PC-3 (cell line): Measurements from ENCODE around the gene CAMTA1. TPM values are rescaled to one million over a fixed set of nuclear protein-coding genes. Genes with fewer than 3 reads are reported as not detected.

ENCODE experiments used
- ATAC-seq: fragments of 200-7000 bp; cut with Tn5 transposase; 2 replicates; pipeline ENCODE4 v1.9.1; 2020; ENCODE audit warnings: mild to moderate bottlenecking, moderate library complexity
- BruUV-seq: library from RNA; stranded (reverse); fragments of 400-500 nt; replicated peaks from 2 replicates; lab custom pipeline; 2021; lab: Mats Ljungman, UMichigan
- CTCF ChIA-PET: fragments of 300-600 bp; sonication (Branson Sonifier 250); formaldehyde crosslinking; loops from one replicate; lab custom pipeline; 2022; ENCODE audit warnings: antibody characterized with exemption; lab: Charles Lee
- POLR2A ChIA-PET: fragments of 300-600 bp; sonication (Branson Sonifier 250); formaldehyde crosslinking; loops from one replicate; lab custom pipeline; 2022; ENCODE audit warnings: antibody characterized with exemption; ENCODE audit not compliant: unreplicated experiment; lab: Charles Lee
- DNase-seq: peaks from one replicate; pipeline ENCODE4 v3.0.0-alpha.2; 2015
- H2AFZ ChIP-seq: fragments of 300-600 bp; sonication (generic); 2 replicates; pipeline ENCODE4 v1.6.0; 2016; ENCODE audit warnings: antibody characterized with exemption, low read length
- H3F3A ChIP-seq: fragments of 300-600 bp; sonication (generic); one replicate; pipeline ENCODE4 v1.6.0; 2017; ENCODE audit warnings: antibody characterized with exemption, low read length, control low read depth, mild to moderate bottlenecking; ENCODE audit not compliant: unreplicated experiment
- H3K27ac ChIP-seq: fragments of 300-600 bp; sonication (generic); 2 replicates; pipeline ENCODE4 v1.5.1; 2016; ENCODE audit warnings: mild to moderate bottlenecking, low read length
- H3K27me3 ChIP-seq: fragments of 300-600 bp; sonication (generic); 2 replicates; pipeline ENCODE4 v1.6.1; 2016; ENCODE audit warnings: low read length, mixed read lengths
- H3K36me3 ChIP-seq: fragments of 300-600 bp; sonication (generic); 2 replicates; pipeline ENCODE4 v1.6.1; 2016; ENCODE audit warnings: low read depth, mixed run types, low read length, mixed read lengths
- H3K4me1 ChIP-seq: fragments of 300-600 bp; sonication (generic); 2 replicates; pipeline ENCODE4 v1.5.1; 2016; ENCODE audit warnings: low read length; ENCODE audit not compliant: insufficient read depth
- H3K4me2 ChIP-seq: fragments of 300-600 bp; sonication (generic); 2 replicates; pipeline ENCODE4 v1.6.0; 2016; ENCODE audit warnings: low read length
- H3K4me3 ChIP-seq: fragments of 300-600 bp; sonication (generic); 2 replicates; pipeline ENCODE4 v1.5.1; 2016; ENCODE audit warnings: mild to moderate bottlenecking, low read length, mixed read lengths
- H3K79me2 ChIP-seq: fragments of 300-600 bp; sonication (generic); 2 replicates; pipeline ENCODE4 v1.6.1; 2017; ENCODE audit warnings: low read length, mixed read lengths
- H3K9ac ChIP-seq: fragments of 300-600 bp; sonication (generic); 2 replicates; pipeline ENCODE4 v1.6.0; 2016; ENCODE audit warnings: mild to moderate bottlenecking, low read length
- H3K9me2 ChIP-seq: fragments of 300-600 bp; sonication (generic); replicated peaks from 2 replicates; pipeline ENCODE4 v1.6.1; 2016; ENCODE audit warnings: mixed run types, low read length, mixed read lengths
- H3K9me3 ChIP-seq: fragments of 300-600 bp; sonication (generic); 2 replicates; pipeline ENCODE4 v1.6.1; 2016; ENCODE audit warnings: low read length, mixed read lengths
- H4K20me1 ChIP-seq: fragments of 300-600 bp; sonication (generic); 2 replicates; pipeline ENCODE4 v1.6.1; 2016; ENCODE audit warnings: low read length, mixed read lengths
- CTCF ChIP-seq: fragments of 300-600 bp; sonication (generic); conservative IDR thresholded peaks from 2 replicates; pipeline ENCODE4 v1.5.1; 2017; ENCODE audit warnings: antibody characterized with exemption, low read depth, mild to moderate bottlenecking, low read length
- EZH2 ChIP-seq: fragments of 300-600 bp; sonication (generic); IDR thresholded peaks from one replicate; pipeline ENCODE4 v1.6.1; 2017; ENCODE audit warnings: antibody characterized with exemption, mild to moderate bottlenecking, low read length; ENCODE audit not compliant: unreplicated experiment
- EZH2phosphoT487 ChIP-seq: fragments of 300-600 bp; sonication (generic); IDR thresholded peaks from 2 replicates; pipeline ENCODE4 v1.6.1; 2018; ENCODE audit warnings: mild to moderate bottlenecking, antibody characterized with exemption, low read length, borderline replicate concordance
- intact Hi-C: fragments of 100-400 bp; cut with micrococcal nuclease; formaldehyde crosslinking; loops from 2 replicates; pipeline ENCODE4 v1.9.0; 2023
- total RNA-seq: library from RNA; depleted of rRNA; stranded (reverse); fragments of >200 nt; gene quantifications from 2 replicates; pipeline ENCODE4 v1.2.3, GENCODE V29; 2014

Gene CAMTA1
- total RNA-seq, 1 experiment from 2014 or later: 40.8 TPM

- Histone ChIP-seq H3K36me3 (no peaks in the 10 kb centered on the region), H3K27ac (no peak overlapping the region), H2AFZ (no peak overlapping the region), H3K79me2 (no peaks in the 10 kb centered on the region), H3K9me2 (no peaks in the 10 kb centered on the region), H4K20me1 (no peaks in the 10 kb centered on the region), H3F3A (no peaks in the 10 kb centered on the region), H3K9ac (no peak overlapping the region), H3K4me2 (no peak overlapping the region), H3K9me3 (no peaks in the 10 kb centered on the region), H3K4me3 (no peak overlapping the region), H3K4me1 (peaks cover 7% of the 10 kb centered on the region; the same call in 1 of the 2 replicates), H3K27me3 (peaks cover 46% of the 10 kb centered on the region)
- CTCF ChIA-PET: no interaction called here
- TF ChIP-seq EZH2 (no peak), CTCF (no peak), EZH2phosphoT487 (no peak)
- ATAC-seq (no peak), DNase-seq (no peak)
- BruUV-seq: no TSS peak
- intact Hi-C loops: no loop called here
- POLR2A ChIA-PET: no interaction called here
Observed at GRCh38 chr1:7250597-7251453, 465.6 kb downstream of the CAMTA1 start.

DNA sequence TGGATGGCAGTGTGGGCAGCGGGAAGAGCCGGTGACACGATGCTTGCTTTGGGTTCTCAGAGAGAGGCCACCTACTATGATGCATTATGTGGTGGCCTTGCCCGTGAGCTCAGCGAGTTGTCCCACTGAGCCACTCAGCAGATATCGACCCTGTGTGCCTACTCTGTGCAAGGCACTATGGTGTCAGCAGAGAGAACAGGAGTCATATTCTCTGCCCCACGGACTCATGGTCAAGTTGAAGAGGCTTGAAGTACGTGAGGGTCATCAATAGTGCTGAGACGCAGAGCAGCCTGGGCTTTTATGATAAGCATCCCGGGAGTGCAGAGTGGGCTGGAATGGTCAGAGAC is 466.2 kb downstream of the CAMTA1 start:
- peaks cover 42% of the 10 kb centered on the region for H3K27me3 ChIP-seq
- H3K9me2 ChIP-seq: no peaks in the 10 kb centered on the region
- H4K20me1 ChIP-seq: no peaks in the 10 kb centered on the region
- ChIA-PET CTCF (no interaction called here), POLR2A (no interaction called here)
- DNase-seq (no peak), ATAC-seq (no peak)
- H3K79me2 ChIP-seq: no peaks in the 10 kb centered on the region
- H3K36me3 ChIP-seq: no peaks in the 10 kb centered on the region
- H3K4me1 ChIP-seq: peaks cover 7% of the 10 kb centered on the region; the same call in 1 of the 2 replicates
- no peak overlapping the region for H3K9ac ChIP-seq
- no TSS peak for BruUV-seq
- TF ChIP-seq CTCF (no peak), EZH2phosphoT487 (no peak), EZH2 (no peak)
- H3K4me2 ChIP-seq: no peak overlapping the region
- no peak overlapping the region for H2AFZ ChIP-seq
- H3K4me3 ChIP-seq: no peak overlapping the region
- H3K9me3 ChIP-seq: no peaks in the 10 kb centered on the region
- no peaks in the 10 kb centered on the region for H3F3A ChIP-seq
- no peak overlapping the region for H3K27ac ChIP-seq
- intact Hi-C loops: no loop called here
